Endothelial cell (in vitro differentiated cells): Measurements from ENCODE around the gene KCNMA1. TPM values are rescaled to one million over a fixed set of nuclear protein-coding genes. Genes with fewer than 3 reads are reported as not detected.

Source experiments
- DNase-seq: peaks from one replicate; pipeline ENCODE4 v3.0.0; 2021; ENCODE audit warnings: low spot score
- H3K27ac Mint-ChIP-seq: one replicate; pipeline ENCODE4 v1.8.0; 2021; ENCODE audit warnings: mixed read lengths, inconsistent platforms; ENCODE audit not compliant: unreplicated experiment
- H3K27me3 Mint-ChIP-seq: one replicate; pipeline ENCODE4 v1.8.0; 2021; ENCODE audit warnings: mild to moderate bottlenecking, moderate library complexity, mixed read lengths, inconsistent platforms; ENCODE audit not compliant: unreplicated experiment
- H3K36me3 Mint-ChIP-seq: one replicate; pipeline ENCODE4 v1.8.0; 2021; ENCODE audit warnings: mild to moderate bottlenecking, low read depth, mixed read lengths, inconsistent platforms; ENCODE audit not compliant: unreplicated experiment
- H3K4me1 Mint-ChIP-seq: one replicate; pipeline ENCODE4 v1.8.0; 2021; ENCODE audit warnings: mild to moderate bottlenecking, mixed read lengths, inconsistent platforms; ENCODE audit not compliant: unreplicated experiment
- H3K4me3 Mint-ChIP-seq: one replicate; pipeline ENCODE4 v1.8.0; 2021; ENCODE audit warnings: mild to moderate bottlenecking, mixed read lengths, inconsistent platforms; ENCODE audit not compliant: unreplicated experiment
- H3K9me3 Mint-ChIP-seq: one replicate; pipeline ENCODE4 v1.8.0; 2021; ENCODE audit warnings: mixed read lengths, inconsistent platforms; ENCODE audit not compliant: unreplicated experiment
- CTCF ChIP-seq: fragments of 200-600 bp; sonication (generic); IDR thresholded peaks from one replicate; pipeline ENCODE4 v1.5.0; 2021; ENCODE audit warnings: antibody characterized with exemption; ENCODE audit not compliant: unreplicated experiment
- total RNA-seq: library from RNA; stranded (reverse); fragmentation: NEBNext Ultra II Directional; extraction: Animal tissue kit (Norgen Biotek cat#: 25700); gene quantifications from one replicate; pipeline ENCODE4 v1.2.1, GENCODE V29; 2021; ENCODE audit not compliant: unreplicated experiment

The KCNMA1 gene
- total RNA-seq, 1 donor from 2014 or later, result 5.1 TPM

DNA sequence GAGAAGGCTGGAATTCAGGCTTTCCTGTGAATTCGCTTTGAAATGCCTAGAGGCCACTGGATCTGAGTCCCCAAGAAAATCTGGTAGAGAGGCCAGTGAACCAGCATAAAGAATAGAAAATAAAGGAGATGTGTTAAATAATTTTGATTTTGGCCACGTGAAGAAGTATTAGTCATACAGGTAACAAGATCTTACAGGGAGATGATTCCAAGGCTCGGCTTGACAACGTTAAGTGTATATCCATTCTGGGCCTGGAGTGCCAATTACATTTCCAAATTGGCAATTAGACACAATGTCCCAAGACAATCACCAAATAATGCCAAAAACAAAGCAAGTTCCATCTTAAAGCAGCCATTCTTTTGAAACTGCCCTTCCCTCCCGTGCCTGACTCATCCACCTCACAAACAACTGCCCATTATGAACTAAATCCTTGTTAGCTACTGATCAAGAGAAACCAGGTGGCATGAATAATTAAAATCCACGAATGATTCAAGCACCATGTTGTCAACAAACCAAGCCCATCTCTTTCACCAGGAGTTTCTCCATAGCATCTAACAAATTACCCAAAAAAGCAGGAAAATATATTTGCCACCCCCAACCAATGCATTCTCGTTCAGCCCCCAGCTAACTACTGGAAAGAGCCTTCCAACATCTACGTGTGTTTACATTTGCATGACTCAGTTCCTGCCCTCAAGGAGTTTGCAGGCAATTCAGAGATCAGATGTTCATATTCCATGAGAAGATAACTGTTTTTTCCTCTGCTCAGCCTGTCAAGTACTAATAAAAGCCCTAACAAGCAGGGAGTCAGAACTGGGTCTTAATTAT is 8.5 kb downstream of the KCNMA1 start:
- no peak for TF ChIP-seq CTCF
- H3K27me3 Mint-ChIP-seq, result peaks cover 3% of the 10 kb centered on the region
- H3K4me1 Mint-ChIP-seq, result no peaks in the 10 kb centered on the region
- no peak for DNase-seq
- H3K27ac Mint-ChIP-seq, result no peak overlapping the region
- no peak overlapping the region for H3K4me3 Mint-ChIP-seq
- no peaks in the 10 kb centered on the region for H3K9me3 Mint-ChIP-seq
- no peaks in the 10 kb centered on the region for H3K36me3 Mint-ChIP-seq

- no peaks in the 10 kb centered on the region for H3K36me3 Mint-ChIP-seq
- no peak overlapping the region for H3K4me3 Mint-ChIP-seq
- no peaks in the 10 kb centered on the region for H3K9me3 Mint-ChIP-seq
- DNase-seq, result no peak
- H3K27ac Mint-ChIP-seq, result no peak overlapping the region
- no peaks in the 10 kb centered on the region for H3K27me3 Mint-ChIP-seq
- H3K4me1 Mint-ChIP-seq, result peaks cover 5% of the 10 kb centered on the region
- TF ChIP-seq CTCF, result no peak
Observed at GRCh38 chr10:77626266-77626935, 11.2 kb downstream of the KCNMA1 start.

GRCh38 chr10:77625379-77625778 is 12.2 kb downstream of the KCNMA1 start:
- H3K36me3 Mint-ChIP-seq, result no peaks in the 10 kb centered on the region
- TF ChIP-seq CTCF, result no peak
- H3K9me3 Mint-ChIP-seq, result no peaks in the 10 kb centered on the region
- peaks cover 5% of the 10 kb centered on the region for H3K4me1 Mint-ChIP-seq
- no peak overlapping the region for H3K27ac Mint-ChIP-seq
- H3K4me3 Mint-ChIP-seq, result no peak overlapping the region
- no peak for DNase-seq
- no peaks in the 10 kb centered on the region for H3K27me3 Mint-ChIP-seq

- DNase-seq, result no peak
- Mint-ChIP-seq H3K27ac (no peak overlapping the region), H3K4me3 (no peak overlapping the region), H3K9me3 (no peaks in the 10 kb centered on the region), H3K27me3 (no peaks in the 10 kb centered on the region), H3K4me1 (peaks cover 5% of the 10 kb centered on the region), H3K36me3 (no peaks in the 10 kb centered on the region)
- TF ChIP-seq CTCF, result no peak
Observed at GRCh38 chr10:77622889-77623291, 14.7 kb downstream of the KCNMA1 start.

GRCh38 chr10:77620731-77621130 is 16.9 kb downstream of the KCNMA1 start:
- H3K4me1 Mint-ChIP-seq, result peaks cover 5% of the 10 kb centered on the region

More at GRCh38 chr10:77620731-77621130, 16.9 kb downstream of the KCNMA1 start:
- no peaks in the 10 kb centered on the region for H3K9me3 Mint-ChIP-seq
- no peak overlapping the region for H3K4me3 Mint-ChIP-seq
- DNase-seq, result no peak
- no peak overlapping the region for H3K27ac Mint-ChIP-seq
- TF ChIP-seq CTCF, result no peak
- no peaks in the 10 kb centered on the region for H3K36me3 Mint-ChIP-seq
- no peaks in the 10 kb centered on the region for H3K27me3 Mint-ChIP-seq
